Measurements from ENCODE around the gene FARSB.

Gene FARSB

GRCh38 chr2:222670191-222671038 lies 14.5 kb upstream of the FARSB start:
- no peak for DNase-seq (ENCODE audit: low read depth, low spot score)
- ChIA-PET POLR2A (interaction anchor here (0.7 kb wide), 1 partner anchor 272 kb away, joined by 3 read pairs; no protein-coding TSS in a partner anchor), CTCF (interaction anchor here (0.9 to 1.4 kb wide), 4 partner anchors 18 to 289 kb away, joined by 3 to 9 read pairs (median 4); no protein-coding TSS in a partner anchor)
- TF ChIP-seq, protein P1, sequence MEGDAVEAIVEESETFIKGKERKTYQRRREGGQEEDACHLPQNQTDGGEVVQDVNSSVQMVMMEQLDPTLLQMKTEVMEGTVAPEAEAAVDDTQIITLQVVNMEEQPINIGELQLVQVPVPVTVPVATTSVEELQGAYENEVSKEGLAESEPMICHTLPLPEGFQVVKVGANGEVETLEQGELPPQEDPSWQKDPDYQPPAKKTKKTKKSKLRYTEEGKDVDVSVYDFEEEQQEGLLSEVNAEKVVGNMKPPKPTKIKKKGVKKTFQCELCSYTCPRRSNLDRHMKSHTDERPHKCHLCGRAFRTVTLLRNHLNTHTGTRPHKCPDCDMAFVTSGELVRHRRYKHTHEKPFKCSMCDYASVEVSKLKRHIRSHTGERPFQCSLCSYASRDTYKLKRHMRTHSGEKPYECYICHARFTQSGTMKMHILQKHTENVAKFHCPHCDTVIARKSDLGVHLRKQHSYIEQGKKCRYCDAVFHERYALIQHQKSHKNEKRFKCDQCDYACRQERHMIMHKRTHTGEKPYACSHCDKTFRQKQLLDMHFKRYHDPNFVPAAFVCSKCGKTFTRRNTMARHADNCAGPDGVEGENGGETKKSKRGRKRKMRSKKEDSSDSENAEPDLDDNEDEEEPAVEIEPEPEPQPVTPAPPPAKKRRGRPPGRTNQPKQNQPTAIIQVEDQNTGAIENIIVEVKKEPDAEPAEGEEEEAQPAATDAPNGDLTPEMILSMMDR (IDR thresholded peaks at IDR 0.05; ENCODE audit: insufficient read depth, low read length, missing control alignments): no peak
- no peak overlapping the region for H3K4me3 ChIP-seq (ENCODE audit: low read depth, low read length)

DNA sequence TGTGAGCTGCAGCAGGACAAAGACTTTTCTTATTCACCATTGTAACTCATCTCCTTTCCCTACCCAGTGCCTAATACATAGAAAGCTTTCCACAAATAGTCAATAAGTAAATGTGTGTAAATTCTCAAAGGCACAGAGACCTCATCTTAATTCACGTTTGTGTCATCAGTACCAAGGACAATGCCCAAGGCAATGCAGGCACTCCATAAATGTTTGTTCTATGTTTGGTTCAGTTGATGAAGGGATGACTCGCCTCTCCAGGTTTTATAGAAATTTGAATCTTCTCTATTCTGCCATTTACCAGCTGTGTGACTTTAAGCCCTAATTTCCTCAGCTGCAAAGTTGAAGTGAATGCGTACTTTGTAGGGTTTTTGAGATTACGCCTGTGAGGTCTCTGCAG lies 13.5 kb upstream of the FARSB start:
- CTCF ChIA-PET: interaction anchor here (0.6 to 1.0 kb wide), 2 partner anchors 22 to 38 kb away, joined by 3 read pairs; no protein-coding TSS in a partner anchor
- POLR2A ChIA-PET: no interaction called here
- no peak for DNase-seq (ENCODE audit: low read depth, low spot score)
- no peak overlapping the region for H3K4me3 ChIP-seq (ENCODE audit: low read depth, low read length)
- TF ChIP-seq, protein P1 (IDR thresholded peaks at IDR 0.05; ENCODE audit: insufficient read depth, low read length, missing control alignments): no peak

DNA sequence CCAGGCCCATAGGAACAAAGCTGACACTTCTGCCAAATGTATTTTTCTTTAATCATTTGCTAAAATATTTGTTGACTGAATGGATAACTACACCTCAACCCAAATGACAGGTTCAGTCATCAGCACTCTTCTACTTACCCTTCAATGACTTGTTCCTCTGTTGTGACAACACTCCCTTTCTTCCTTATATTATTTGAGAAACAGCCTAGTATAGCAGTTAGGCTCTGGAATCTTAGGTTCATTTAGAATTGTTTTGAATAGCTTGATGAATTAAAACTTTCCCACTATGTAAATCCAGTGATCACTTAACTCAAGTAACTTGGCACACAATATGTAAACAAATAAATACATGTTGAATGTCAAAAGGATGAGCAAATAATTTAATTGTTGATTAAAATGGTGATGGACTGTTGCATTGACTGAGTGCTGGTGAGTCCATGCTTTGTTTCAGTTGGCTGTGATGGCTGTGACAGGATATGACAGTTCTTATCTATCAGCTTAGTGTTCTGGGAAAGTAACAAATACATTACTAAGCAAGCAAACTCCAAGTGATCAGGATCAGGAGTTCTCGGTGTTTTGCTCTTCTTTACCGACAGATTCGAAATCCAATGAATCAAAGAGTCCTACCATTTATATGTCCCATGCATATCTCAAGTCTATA lies 12.7 kb upstream of the FARSB start:
- no peak for DNase-seq (ENCODE audit: low read depth, low spot score)
- ChIA-PET CTCF (interaction anchor here (0.6 kb wide), 1 partner anchor 22 kb away, joined by 3 read pairs; no protein-coding TSS in a partner anchor), POLR2A (no interaction called here)
- TF ChIP-seq, protein P1 (IDR thresholded peaks at IDR 0.05; ENCODE audit: insufficient read depth, low read length, missing control alignments): no peak
- H3K4me3 ChIP-seq (ENCODE audit: low read depth, low read length): no peak overlapping the region

DNA sequence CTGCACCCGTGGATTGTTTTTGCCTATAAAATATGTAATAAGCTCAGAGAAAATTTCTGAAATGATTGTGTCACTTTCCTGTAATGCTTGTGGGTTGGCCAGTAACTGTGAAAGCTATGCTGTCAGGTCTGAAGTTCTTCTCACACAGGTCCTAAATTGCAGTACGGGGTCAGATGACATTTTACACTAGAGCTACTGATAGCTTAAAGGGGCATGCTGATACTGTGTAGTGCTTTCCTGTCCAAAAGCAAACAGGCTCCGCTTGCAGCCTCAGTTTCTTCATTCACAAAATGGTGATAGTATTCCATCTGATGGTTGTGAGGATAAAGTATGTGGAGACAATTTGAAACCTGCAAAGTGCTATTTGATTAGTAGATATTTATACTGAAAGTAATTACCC lies 7.6 kb upstream of the FARSB start:
- DNase-seq (ENCODE audit: low read depth, low spot score): no peak
- ChIA-PET POLR2A (no interaction called here), CTCF (interaction anchor here (2.3 to 2.7 kb wide), 2 partner anchors 25 to 27 kb away, joined by 7 to 8 read pairs; no protein-coding TSS in a partner anchor)
- TF ChIP-seq, protein P1 (IDR thresholded peaks at IDR 0.05; ENCODE audit: insufficient read depth, low read length, missing control alignments): no peak
- H3K4me3 ChIP-seq (ENCODE audit: low read depth, low read length): no peak overlapping the region

DNA sequence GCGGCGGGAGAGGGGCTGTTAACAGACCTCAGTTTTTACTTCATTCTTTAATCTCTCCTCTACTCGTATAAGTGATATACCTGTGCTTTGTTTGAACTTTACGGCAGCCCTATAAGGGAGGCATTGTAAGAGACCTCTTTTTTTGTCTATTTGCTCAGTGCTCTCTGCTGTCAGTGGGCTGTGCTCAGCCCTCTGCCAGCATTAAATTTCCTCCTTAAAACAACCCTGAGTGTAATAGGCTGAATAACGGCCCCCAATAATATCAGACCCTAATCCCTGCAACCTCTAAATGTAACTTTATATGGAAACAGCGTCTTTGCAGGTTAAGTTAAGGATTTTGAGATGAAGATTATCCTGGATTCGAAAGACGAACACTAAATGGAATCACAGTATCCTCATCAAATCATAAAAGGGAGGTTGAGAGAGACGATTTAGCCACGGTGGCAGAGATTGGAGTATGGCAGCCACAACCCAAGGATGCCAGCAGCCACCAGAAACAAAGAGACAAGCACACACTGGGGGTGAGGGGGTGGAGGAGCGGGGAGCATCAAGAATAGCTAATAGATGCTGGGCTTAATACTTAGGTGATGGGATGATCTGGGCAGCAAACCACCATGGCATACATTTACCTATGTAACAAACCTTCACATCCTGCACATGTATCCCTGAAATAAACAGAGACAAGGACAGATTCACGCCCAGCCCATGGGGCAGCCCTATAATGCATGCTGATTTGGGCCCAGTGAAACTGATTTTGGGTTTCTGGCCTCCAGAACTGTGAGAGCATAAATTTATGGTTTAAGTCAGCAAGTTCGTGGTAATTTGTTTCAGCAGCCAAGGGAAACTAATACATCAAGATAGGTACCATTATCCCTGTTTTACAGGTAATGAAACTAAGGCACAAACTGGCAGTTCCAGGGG lies 894 bp upstream of the FARSB start:
- CTCF ChIA-PET: interaction anchor here (1.0 to 1.2 kb wide), 2 partner anchors 32 to 247 kb away, joined by 3 to 4 read pairs; no protein-coding TSS in a partner anchor
- DNase-seq (ENCODE audit: low read depth, low spot score): no peak
- POLR2A ChIA-PET: interaction anchor here (0.8 kb wide), 1 partner anchor 53 kb away, joined by 3 read pairs; no protein-coding TSS in a partner anchor

More for the DNA sequence above, 894 bp upstream of the FARSB start:
- peak overlapping the region; percentile 96 for H3K4me3 ChIP-seq (ENCODE audit: low read depth, low read length)
- TF ChIP-seq, protein P1 (IDR thresholded peaks at IDR 0.05; ENCODE audit: insufficient read depth, low read length, missing control alignments): no peak
